AG04449 (cell line): ENCODE results near the gene ITFG1.
A peak's percentile ranks its signal among the peaks of the same experiment; 100 is the strongest.

Source experiments
- CTCF ChIA-PET: fragments of 350-600 bp; formaldehyde crosslinking; extraction: SDS; loops from one replicate; lab custom pipeline; 2021; ENCODE audit warnings: antibody characterized with exemption; lab: Yijun Ruan, JAX
- POLR2A ChIA-PET: fragments of 400-600, 350-600 bp; formaldehyde crosslinking; extraction: SDS; loops from one replicate; lab custom pipeline; 2020; ENCODE audit warnings: antibody characterized with exemption, inconsistent platforms; lab: Yijun Ruan, JAX
- DNase-seq: peaks from one replicate; pipeline ENCODE4 v3.0.0-alpha.2; 2010; ENCODE audit warnings: low read depth, low spot score
- H3K4me3 ChIP-seq: 2 replicates; pipeline ENCODE4 v1.5.1; 2011; ENCODE audit warnings: low read depth, mild to moderate bottlenecking, control low read depth, low read length
- CTCF ChIP-seq: IDR thresholded peaks from one replicate; pipeline ENCODE4 v1.5.1; 2011; ENCODE audit warnings: mild to moderate bottlenecking, moderate library complexity, low read length, control low read depth, inconsistent platforms; ENCODE audit not compliant: insufficient read depth; ENCODE audit errors: missing control alignments

ITFG1 gene

GRCh38 chr16:47467501-47467900, 6.6 kb upstream of the ITFG1 start:
- no peak overlapping the region for H3K4me3 ChIP-seq
- CTCF ChIA-PET = interaction anchor here (1.0 to 1.2 kb wide), 2 partner anchors 323 to 326 kb away, joined by 3 read pairs; partner anchors contain the start of gene NETO2
- POLR2A ChIA-PET = no interaction called here
- TF ChIP-seq CTCF = no peak
- DNase-seq = no peak

- no peak overlapping the region for H3K4me3 ChIP-seq
- DNase-seq = no peak
- ChIA-PET CTCF (no interaction called here), POLR2A (no interaction called here)
- no peak for TF ChIP-seq CTCF
Observed at GRCh38 chr16:47465919-47466630, 5.2 kb upstream of the ITFG1 start.

- CTCF ChIA-PET = interaction anchor here (0.6 to 1.7 kb wide), 2 partner anchors 320 to 323 kb away, joined by 4 to 5 read pairs; partner anchors contain the start of gene NETO2
- no peak for TF ChIP-seq CTCF
- POLR2A ChIA-PET = no interaction called here
- DNase-seq = no peak
- no peak overlapping the region for H3K4me3 ChIP-seq
Observed at GRCh38 chr16:47463771-47464624, 3.1 kb upstream of the ITFG1 start.

- no peak for TF ChIP-seq CTCF
- CTCF ChIA-PET = interaction anchor here (0.6 to 1.8 kb wide), 10 partner anchors 10 to 703 kb away, joined by 3 to 9 read pairs (median 3); partner anchors contain the start of gene NETO2
- POLR2A ChIA-PET = interaction anchor here (0.9 to 2.2 kb wide), 6 partner anchors 10 to 698 kb away, joined by 3 to 10 read pairs (median 6); partner anchors contain the start of gene NETO2
- DNase-seq = no peak
- H3K4me3 ChIP-seq = peak overlapping the region; percentile 91
Observed at GRCh38 chr16:47461598-47462266, 869 bp upstream of the ITFG1 start.

DNA sequence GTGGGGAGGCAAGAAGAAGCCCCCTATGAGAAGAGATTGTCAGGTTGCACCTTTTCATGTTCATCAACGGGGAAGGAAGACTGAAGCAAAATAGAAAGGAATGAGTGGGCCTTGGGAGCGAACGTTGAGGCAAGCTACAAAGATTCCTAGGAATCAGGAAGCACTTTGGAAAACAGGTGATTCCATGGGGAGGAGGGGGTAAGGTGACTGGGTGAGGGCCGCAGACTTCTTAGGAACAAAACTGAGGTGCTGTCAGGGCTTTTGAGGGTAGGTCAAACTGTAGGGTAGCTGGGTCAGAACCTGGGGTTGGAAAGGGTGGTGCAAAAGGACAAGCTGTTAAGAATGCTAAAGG, 528 bp downstream of the ITFG1 start:
- TF ChIP-seq CTCF = no peak
- ChIA-PET CTCF (interaction anchor here (0.8 to 1.8 kb wide), 8 partner anchors 9 to 705 kb away, joined by 3 to 9 read pairs (median 4); partner anchors contain the start of gene NETO2), POLR2A (interaction anchor here (1.0 to 2.2 kb wide), 5 partner anchors 15 to 704 kb away, joined by 3 to 10 read pairs (median 7); partner anchors contain the start of gene NETO2)
- no peak for DNase-seq
- H3K4me3 ChIP-seq = peak overlapping the region; percentile 91
